HG03558 (cell line): ENCODE results near the gene MAST4.

Experiments used
- ATAC-seq: cut with Tn5 transposase; IDR thresholded peaks from one replicate; pipeline ENCODE4 v1.9.1; 2021; ENCODE audit warnings: moderate number of reproducible peaks; ENCODE audit not compliant: unreplicated experiment; ENCODE audit errors: extremely low read depth

Gene MAST4

GRCh38 chr5:66828548-66829357 is 232.6 kb downstream of the MAST4 start:
- ATAC-seq, result no peak

GRCh38 chr5:66829358-66829674 is 233.1 kb downstream of the MAST4 start:
- ATAC-seq, result no peak

DNA sequence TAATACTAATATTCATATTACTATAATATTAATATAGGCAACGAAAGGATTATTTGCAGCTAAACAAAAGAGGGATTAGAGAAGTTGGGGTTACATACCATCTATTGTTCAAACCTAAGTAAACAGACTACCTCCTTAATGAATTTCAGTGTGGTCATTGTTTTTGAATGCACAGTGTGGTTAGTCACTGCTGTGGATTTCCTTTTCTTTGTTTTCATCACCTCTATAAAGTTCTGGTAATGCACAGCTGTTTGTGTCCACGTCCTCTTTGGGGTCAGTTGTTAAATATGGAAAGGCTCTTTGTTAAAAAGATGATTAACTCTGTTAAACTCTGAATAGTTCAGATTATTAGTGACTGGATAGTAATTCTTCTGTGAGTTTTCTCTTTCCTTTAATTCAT is 233.6 kb downstream of the MAST4 start:
- no peak for ATAC-seq

DNA sequence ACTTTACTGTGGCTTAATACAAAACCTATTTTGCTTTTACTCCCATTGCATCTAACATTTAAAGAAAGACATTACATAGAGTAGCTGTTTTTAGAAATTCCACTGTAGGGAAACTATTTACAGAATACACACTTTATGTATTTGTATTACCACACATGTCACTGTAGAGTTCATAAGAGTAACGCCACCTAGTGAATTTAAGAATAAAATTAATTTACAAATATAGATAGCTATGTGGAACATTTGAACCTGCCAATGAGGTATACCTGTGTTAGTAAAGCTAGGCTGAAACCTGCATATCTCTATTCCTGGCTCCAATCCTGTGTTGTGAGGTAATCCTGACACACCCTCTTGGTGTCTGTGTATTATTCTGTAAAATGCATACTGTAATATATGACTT is 234.4 kb downstream of the MAST4 start:
- no peak for ATAC-seq

- ATAC-seq, result no peak
Measured at GRCh38 chr5:66839636-66840185, 243.5 kb downstream of the MAST4 start.

GRCh38 chr5:66840511-66841013 is 244.4 kb downstream of the MAST4 start:
- ATAC-seq, result peak; percentile 99

DNA sequence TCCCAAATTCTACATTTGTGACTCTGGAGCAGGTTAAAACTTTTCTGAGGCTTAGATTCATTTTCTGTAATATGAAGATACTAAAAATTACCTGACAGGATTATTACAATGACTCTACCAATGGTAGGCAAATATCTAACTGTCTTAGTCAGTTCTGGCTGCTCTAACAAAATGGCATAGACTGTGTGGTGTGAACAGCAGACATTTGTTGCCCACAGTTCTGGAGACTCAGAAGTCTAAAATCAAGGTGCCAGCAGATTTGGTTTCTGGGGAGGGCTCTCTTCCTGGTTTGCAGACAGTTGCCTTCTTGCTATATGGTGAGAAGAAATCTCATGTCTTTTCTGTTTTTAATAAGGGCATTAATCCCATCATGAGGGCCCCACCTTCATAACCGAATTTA is 245.1 kb downstream of the MAST4 start:
- no peak for ATAC-seq

DNA sequence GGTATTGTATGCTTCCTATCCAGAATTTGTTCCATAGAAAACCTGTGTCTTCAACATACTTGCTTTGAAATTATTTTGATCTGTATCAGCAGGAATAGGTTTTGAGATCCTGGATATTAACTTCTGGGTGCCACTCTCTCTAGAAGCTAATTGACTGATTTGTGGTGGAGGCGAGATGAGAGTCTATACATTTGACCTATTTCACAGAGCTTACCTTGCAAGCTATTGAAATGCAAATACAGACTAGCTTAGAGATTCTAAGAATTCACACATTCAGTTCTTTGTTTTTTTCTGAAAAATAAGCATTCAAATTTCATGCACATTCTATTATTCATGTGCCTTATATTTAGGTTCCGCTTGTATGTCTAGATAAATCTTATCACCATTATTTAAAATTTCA is 246.3 kb downstream of the MAST4 start:
- no peak for ATAC-seq

- no peak for ATAC-seq
Measured at GRCh38 chr5:66843065-66843464, 246.9 kb downstream of the MAST4 start.

DNA sequence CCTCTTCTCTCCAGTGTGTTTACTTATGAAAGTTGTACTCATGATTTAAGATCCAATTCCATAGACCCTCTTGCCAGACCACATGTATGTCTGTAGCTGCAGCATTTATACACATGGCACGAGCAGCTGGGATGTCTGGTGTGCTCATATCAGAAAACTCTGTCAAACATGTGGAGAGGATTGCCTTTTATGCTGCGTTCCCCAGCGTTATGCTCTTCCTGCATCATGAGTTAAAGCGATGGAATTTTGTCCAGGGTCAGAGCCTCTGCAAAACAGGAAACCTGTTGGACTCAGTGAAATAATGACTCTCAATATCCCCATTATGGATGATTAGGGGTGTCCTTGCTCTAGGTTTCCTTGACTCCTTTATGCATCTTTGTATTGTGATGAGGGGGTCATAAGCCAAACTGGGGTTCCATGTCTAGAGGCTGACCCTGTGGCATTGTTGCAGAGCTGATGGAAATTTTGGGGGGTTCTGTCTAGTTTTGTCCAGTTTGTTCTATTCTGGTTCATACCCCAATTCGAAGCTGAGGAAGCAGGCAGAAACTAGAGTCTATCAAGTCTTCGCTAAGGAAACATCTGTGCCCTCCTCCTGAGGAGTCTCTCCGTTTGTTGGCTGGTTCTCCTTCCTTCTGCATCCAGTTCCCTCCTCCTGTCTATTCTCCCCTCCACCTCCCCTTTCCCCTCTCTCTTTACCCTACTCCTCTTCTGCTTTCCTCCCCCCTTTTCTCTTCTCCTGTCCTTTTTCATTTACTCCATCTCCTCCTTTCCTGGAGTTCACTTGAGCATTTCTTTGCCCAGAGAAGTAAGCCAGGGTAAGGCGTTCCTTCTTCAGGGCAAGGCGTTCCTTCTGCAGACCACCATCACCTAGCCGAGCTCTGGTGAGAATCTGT is 252.8 kb downstream of the MAST4 start:
- ATAC-seq, result no peak

GRCh38 chr5:66849803-66850202 is 253.6 kb downstream of the MAST4 start:
- no peak for ATAC-seq

- no peak for ATAC-seq
Measured at GRCh38 chr5:66850354-66851075, 254.3 kb downstream of the MAST4 start.

GRCh38 chr5:66851306-66851705 is 255.1 kb downstream of the MAST4 start:
- ATAC-seq, result no peak

DNA sequence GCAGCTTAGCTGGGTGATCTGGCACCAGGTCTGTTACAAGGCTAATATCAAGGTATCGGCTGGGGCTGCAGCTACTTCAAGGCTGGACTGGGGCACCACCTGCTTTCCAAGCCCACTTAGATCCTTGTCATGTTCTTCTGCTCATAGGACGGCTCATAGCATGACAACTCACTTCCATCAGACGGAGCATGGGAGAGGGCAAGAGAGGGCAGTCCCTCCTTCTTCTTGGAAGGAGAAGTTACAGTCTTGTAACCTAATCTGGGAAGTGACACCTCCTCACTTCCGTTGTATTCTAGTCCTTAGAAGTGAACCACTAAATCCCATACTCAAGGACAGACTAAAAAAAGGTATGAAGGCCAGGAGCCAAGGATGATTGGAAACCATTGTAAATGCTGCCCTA is 258.2 kb downstream of the MAST4 start:
- ATAC-seq, result no peak

DNA sequence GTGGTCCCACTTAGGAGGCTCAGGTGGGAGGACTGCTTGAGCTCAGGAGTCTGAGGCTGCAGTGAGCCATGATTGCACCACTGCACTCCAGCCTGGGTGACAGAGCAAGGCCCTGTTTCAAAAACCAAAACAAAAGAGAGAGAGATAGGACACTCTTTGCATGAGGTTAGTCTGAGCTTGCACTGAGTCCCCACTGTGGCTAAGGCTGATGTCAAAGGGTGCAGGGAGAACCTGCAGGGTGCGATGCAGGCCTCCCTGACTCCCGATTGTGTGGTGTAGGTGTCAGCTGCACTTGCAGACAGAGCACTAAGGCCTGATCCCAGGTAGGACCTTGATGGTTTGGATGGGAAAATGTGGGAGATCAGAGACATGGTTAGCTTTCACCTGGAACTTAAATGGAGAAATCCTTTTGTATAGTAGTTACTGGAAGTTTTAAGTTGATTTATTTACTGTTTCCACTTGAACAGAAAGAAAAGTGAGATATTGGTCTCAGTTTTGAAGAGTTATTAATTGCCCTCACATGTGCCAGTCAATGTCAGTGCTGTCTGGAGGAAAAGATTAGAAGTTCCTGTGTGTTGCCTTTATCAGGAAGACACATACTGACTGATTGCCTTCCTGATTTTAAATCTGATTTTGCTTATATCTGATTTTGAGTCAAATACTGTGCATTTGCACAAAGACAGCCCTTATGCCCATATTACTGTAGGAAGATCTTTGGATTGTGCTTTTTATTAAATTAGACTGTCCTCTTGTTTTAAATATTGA is 260.0 kb downstream of the MAST4 start:
- ATAC-seq, result no peak

DNA sequence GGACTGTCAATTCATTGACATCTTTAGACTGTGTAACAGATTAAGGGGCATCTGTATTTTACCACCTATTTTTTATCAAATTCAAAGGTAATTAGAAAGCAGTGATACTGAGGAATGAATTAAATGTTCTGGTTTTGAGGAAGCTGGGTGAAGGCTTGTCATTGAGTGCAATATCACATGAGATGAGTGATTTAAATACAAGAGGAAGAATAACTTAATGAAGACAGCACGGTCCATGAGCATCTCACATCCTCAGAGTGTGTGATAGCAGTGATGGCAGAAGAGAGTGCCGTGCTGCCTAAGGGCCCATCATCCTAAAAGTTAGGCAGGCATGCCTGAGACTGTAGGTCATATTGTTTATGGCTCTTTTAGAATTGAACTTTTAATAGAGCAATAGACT is 263.3 kb downstream of the MAST4 start:
- ATAC-seq, result no peak

DNA sequence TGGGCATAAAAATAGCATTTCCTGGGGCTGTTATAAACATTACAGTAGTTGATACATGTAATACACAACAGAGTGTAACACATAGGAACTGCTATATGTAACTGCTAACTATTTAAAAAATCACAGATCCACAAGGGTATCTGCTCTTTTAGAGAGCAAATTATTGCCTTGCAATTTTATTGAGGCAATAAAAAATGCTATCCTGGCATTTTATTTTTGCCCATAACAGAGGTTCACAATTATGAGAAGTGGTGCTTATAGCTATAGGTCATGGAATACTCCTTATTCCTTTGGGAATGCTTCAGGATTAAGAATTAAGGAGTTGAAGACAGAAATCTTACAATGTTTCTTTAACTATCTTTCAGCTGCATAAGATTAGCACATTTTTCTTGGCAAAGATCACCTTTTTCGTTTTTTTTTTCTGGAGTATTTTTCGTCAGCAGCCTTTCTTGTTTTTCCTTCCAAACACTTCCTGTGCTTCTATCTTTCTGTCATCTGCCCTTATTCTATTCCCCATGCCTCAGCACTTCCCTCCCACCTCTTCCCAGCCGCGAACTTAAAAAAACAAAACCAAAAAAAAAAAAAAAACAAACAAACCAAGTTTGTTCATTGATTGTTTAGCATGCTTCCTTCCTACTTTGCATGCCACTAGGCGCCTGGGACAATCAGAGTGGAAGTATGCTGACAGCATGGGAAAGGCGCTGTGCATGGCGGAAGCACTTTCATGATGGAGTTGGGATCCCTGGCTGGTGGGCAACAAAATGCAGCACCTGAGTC is 264.2 kb downstream of the MAST4 start:
- no peak for ATAC-seq

- no peak for ATAC-seq
Measured at GRCh38 chr5:66861402-66861801, 265.2 kb downstream of the MAST4 start.

GRCh38 chr5:66862020-66862419 is 265.8 kb downstream of the MAST4 start:
- ATAC-seq, result no peak
